H1 (cell line): Measurements from ENCODE around the gene MYO5A. TPM values are rescaled to one million over a fixed set of nuclear protein-coding genes. Genes with fewer than 3 reads are reported as not detected.

ENCODE experiments used
- CTCF ChIA-PET: fragments of 300-600 bp; sonication (Branson Sonifier 250); formaldehyde crosslinking; loops from one replicate; lab custom pipeline; 2021; ENCODE audit not compliant: partially characterized antibody; lab: Charles Lee
- POLR2A ChIA-PET: fragments of 300-600 bp; sonication (Branson Sonifier 250); formaldehyde crosslinking; loops from one replicate; lab custom pipeline; 2021; ENCODE audit warnings: inconsistent platforms; ENCODE audit not compliant: partially characterized antibody; lab: Charles Lee
- DNase-seq, 2 experiments: peaks; one replicate each; pipeline versions ENCODE4 v3.0.0 to v3.0.0-alpha.2; 2010 to 2022; ENCODE audit warnings: low spot score in 2 of 2, low read depth in 1 of 2, mixed read lengths in 1 of 2
- FAIRE-seq: peaks from 2 replicates; lab custom pipeline; 2011; peaks lifted over from hg19 to GRCh38; lab: Jason Lieb, UNC
- H2AFZ ChIP-seq: 2 replicates; pipeline ENCODE4 v1.8.1; 2012; ENCODE audit warnings: low read length, inconsistent platforms
- H2AK5ac ChIP-seq: 2 replicates; pipeline ENCODE4 v1.6.1; 2013; ENCODE audit warnings: low read depth, low read length
- H2BK120ac ChIP-seq: replicated peaks from 2 replicates; pipeline ENCODE3; 2013; ENCODE audit warnings: low read depth, low read length, inconsistent platforms
- H2BK12ac ChIP-seq: 2 replicates; pipeline ENCODE4 v1.6.1; 2013; ENCODE audit warnings: low read depth, low read length
- H2BK15ac ChIP-seq: 2 replicates; pipeline ENCODE4 v1.6.1; 2013; ENCODE audit warnings: low read length
- H2BK20ac ChIP-seq: 2 replicates; pipeline ENCODE4 v1.6.1; 2013; ENCODE audit warnings: low read length
- H2BK5ac ChIP-seq: 2 replicates; pipeline ENCODE4 v1.6.1; 2013; ENCODE audit warnings: low read depth, low read length
- H3K14ac ChIP-seq: 2 replicates; pipeline ENCODE4 v1.6.1; 2013; ENCODE audit warnings: inconsistent platforms; ENCODE audit not compliant: insufficient read length
- H3K18ac ChIP-seq: 2 replicates; pipeline ENCODE4 v1.6.1; 2013; ENCODE audit warnings: low read length; ENCODE audit errors: extremely low read depth
- H3K23ac ChIP-seq: 2 replicates; pipeline ENCODE4 v1.6.1; 2013; ENCODE audit warnings: inconsistent platforms; ENCODE audit not compliant: insufficient read length
- H3K23me2 ChIP-seq: 2 replicates; pipeline ENCODE4 v1.6.1; 2013; ENCODE audit warnings: low read depth, low read length
- H3K27ac ChIP-seq: 2 replicates; pipeline ENCODE4 v1.6.1; 2011; ENCODE audit warnings: low read depth, low read length, inconsistent platforms
- H3K27me3 ChIP-seq, 4 experiments: replicated peaks in 1 of 4; 1 replicate in 1 of 4; 2 replicates in 3 of 4; pipeline versions ENCODE4 v1.6.1 to v1.8.1; 2011 to 2013; ENCODE audit warnings: low read length in 3 of 4, mild to moderate bottlenecking in 3 of 4, inconsistent platforms in 2 of 4, mixed read lengths in 2 of 4, moderate library complexity in 1 of 4; ENCODE audit not compliant: control insufficient read depth in 3 of 4, insufficient read depth in 3 of 4; ENCODE audit errors: extremely low read depth in 1 of 4
- H3K36me3 ChIP-seq, 4 experiments: 2 replicates each; pipeline versions ENCODE4 v1.6.1 to v1.8.1; 2011 to 2013; ENCODE audit warnings: mild to moderate bottlenecking in 4 of 4, low read length in 3 of 4, moderate library complexity in 2 of 4, control low read depth in 1 of 4, inconsistent platforms in 1 of 4; ENCODE audit not compliant: insufficient read depth in 4 of 4, control insufficient read depth in 2 of 4
- H3K4ac ChIP-seq: replicated peaks from 2 replicates; pipeline ENCODE3; 2013; ENCODE audit warnings: low read length, low read depth, mixed read lengths, inconsistent platforms; ENCODE audit not compliant: insufficient read length
- H3K4me1 ChIP-seq, 4 experiments: replicated peaks in 1 of 4; 1 replicate in 1 of 4; 2 replicates in 3 of 4; pipeline versions ENCODE4 v1.6.1 to v1.8.1; 2011 to 2013; ENCODE audit warnings: low read length in 3 of 4, inconsistent platforms in 2 of 4, mixed read lengths in 1 of 4; ENCODE audit not compliant: insufficient read depth in 4 of 4, control insufficient read depth in 3 of 4
- H3K4me2 ChIP-seq, 2 experiments: 2 replicates each; pipeline versions ENCODE4 v1.6.1 to v1.8.1; 2011 to 2013; ENCODE audit warnings: low read depth in 2 of 2, low read length in 2 of 2, control low read depth in 1 of 2, inconsistent platforms in 1 of 2, mild to moderate bottlenecking in 1 of 2; ENCODE audit not compliant: insufficient read depth in 1 of 2
- H3K4me3 ChIP-seq, 4 experiments: fragments of 200-600, 300-600 bp in 1 of 4; sonication (generic), shearing (Covaris generic), sonication (Bioruptor Twin) in 1 of 4; 2 replicates each; pipeline versions ENCODE4 v1.5.1 to v1.8.1; 2011 to 2016; ENCODE audit warnings: low read length in 4 of 4, low read depth in 3 of 4, control low read depth in 2 of 4, inconsistent platforms in 2 of 4, mild to moderate bottlenecking in 2 of 4, mixed read lengths in 1 of 4, moderate library complexity in 1 of 4; ENCODE audit not compliant: insufficient read depth in 2 of 4; ENCODE audit errors: extremely low read depth in 1 of 4
- H3K56ac ChIP-seq: replicated peaks from 2 replicates; pipeline ENCODE3; 2013; ENCODE audit warnings: low read depth, mild to moderate bottlenecking, mixed read lengths, low read length, inconsistent platforms; ENCODE audit not compliant: insufficient read length
- H3K79me1 ChIP-seq: 2 replicates; pipeline ENCODE4 v1.6.1; 2013; ENCODE audit warnings: low read depth, low read length, control low read depth
- H3K79me2 ChIP-seq, 2 experiments: 2 replicates each; pipeline versions ENCODE4 v1.6.1 to v1.8.1; 2012 to 2013; ENCODE audit warnings: low read length in 2 of 2, mild to moderate bottlenecking in 2 of 2, inconsistent platforms in 1 of 2; ENCODE audit not compliant: insufficient read depth in 2 of 2, control insufficient read depth in 1 of 2
- H3K9ac ChIP-seq, 4 experiments: replicated peaks in 1 of 4; 1 replicate in 1 of 4; 2 replicates in 3 of 4; pipeline versions ENCODE4 v1.6.1 to v1.8.1; 2011 to 2013; ENCODE audit warnings: low read depth in 3 of 4, low read length in 3 of 4, control low read depth in 2 of 4, mild to moderate bottlenecking in 2 of 4, moderate library complexity in 2 of 4, inconsistent platforms in 1 of 4; ENCODE audit errors: extremely low read depth in 1 of 4
- H3K9me3 ChIP-seq, 2 experiments: 2 replicates each; pipeline versions ENCODE4 v1.6.1 to v1.8.1; 2012 to 2013; ENCODE audit warnings: mild to moderate bottlenecking in 2 of 2, moderate library complexity in 2 of 2, control low read depth in 1 of 2, inconsistent platforms in 1 of 2, low read depth in 1 of 2, low read length in 1 of 2, mixed read lengths in 1 of 2; ENCODE audit not compliant: insufficient read depth in 2 of 2
- H4K20me1 ChIP-seq, 2 experiments: replicated peaks in 1 of 2; 2 replicates each; pipeline versions ENCODE3 to v1.8.1; 2011 to 2013; ENCODE audit warnings: inconsistent platforms in 2 of 2, low read length in 2 of 2, mild to moderate bottlenecking in 1 of 2; ENCODE audit not compliant: insufficient read depth in 2 of 2, control insufficient read depth in 1 of 2
- H4K5ac ChIP-seq: 2 replicates; pipeline ENCODE4 v1.6.1; 2013; ENCODE audit warnings: low read length, low read depth, mixed read lengths, inconsistent platforms; ENCODE audit not compliant: insufficient read length
- H4K8ac ChIP-seq: 2 replicates; pipeline ENCODE4 v1.8.0; 2013; ENCODE audit warnings: mild to moderate bottlenecking, moderate library complexity, low read length, inconsistent platforms; ENCODE audit not compliant: insufficient read depth; ENCODE audit errors: extremely low read depth
- H4K91ac ChIP-seq: replicated peaks from 2 replicates; pipeline ENCODE3; 2013; ENCODE audit warnings: low read length, mixed read lengths, inconsistent platforms; ENCODE audit not compliant: insufficient read length
- CBX8 ChIP-seq: fragments of 300-800, 300-1000 bp; sonication (generic); IDR thresholded peaks from 2 replicates; pipeline ENCODE4 v1.7.1; 2016; ENCODE audit warnings: low read depth, low read length, borderline replicate concordance
- EP300 ChIP-seq, 2 experiments: IDR thresholded peaks; 1 replicate in 1 of 2; 2 replicates in 1 of 2; pipeline ENCODE4 v1.6.1; 2011 to 2012; ENCODE audit warnings: low read depth in 2 of 2, low read length in 2 of 2, mild to moderate bottlenecking in 2 of 2, borderline replicate concordance in 1 of 2, inconsistent platforms in 1 of 2, moderate library complexity in 1 of 2
- JUN ChIP-seq: IDR thresholded peaks from 2 replicates; pipeline ENCODE4 v1.6.1; 2011; ENCODE audit warnings: low read depth, mild to moderate bottlenecking, improper control_type of control experiment, low read length
- NRF1 ChIP-seq: IDR thresholded peaks from 2 replicates; pipeline ENCODE4 v1.6.1; 2011; ENCODE audit warnings: mild to moderate bottlenecking, low read depth, low read length, improper control_type of control experiment
- PHF8 ChIP-seq: fragments of 200-600 bp; sonication (generic); conservative IDR thresholded peaks from 2 replicates; pipeline ENCODE4 v1.7.1; 2012; ENCODE audit warnings: low read depth, mild to moderate bottlenecking, inconsistent platforms, low read length, moderate library complexity
- TEAD4 ChIP-seq: IDR thresholded peaks from 2 replicates; pipeline ENCODE4 v1.6.1; 2012; ENCODE audit warnings: low read depth, low read length, inconsistent platforms, mixed read lengths
- whole genome bisulfite sequencing, 2 experiments: shearing (Covaris generic) in 1 of 2; methylation state at CpG; one replicate each; pipeline versions ENCODE4 v1.1.6 to v1.1.7; 2013 to 2015; ENCODE audit warnings: low lambda C conversion rate in 2 of 2, mixed read lengths in 2 of 2, inconsistent platforms in 1 of 2, low coverage in 1 of 2, missing lambda C conversion rate in 1 of 2; ENCODE audit not compliant: insufficient replicate concordance in 2 of 2, insufficient coverage in 1 of 2, insufficient read length in 1 of 2; ENCODE audit errors: extremely low coverage in 1 of 2, missing lambda C conversion rate in 1 of 2; 5-methylcytosine and 5-hydroxymethylcytosine counted together
- polyA plus RNA-seq, 7 experiments: library from polyadenylated mRNA; depleted of rRNA in 3 of 7; stranded (reverse) in 5 of 7; unstranded in 2 of 7; fragments of >200 nt in 5 of 7; fragments of 200-250 nt in 2 of 7; gene quantifications; 1 replicate in 5 of 7; 2 replicates in 1 of 7; 4 replicates in 1 of 7; pipeline versions ENCODE4 v1.2.1 to v1.2.3, GENCODE V29; 2011 to 2013; ENCODE audit warnings: missing spikeins in 2 of 7, mixed read lengths in 2 of 7
- total RNA-seq: library from RNA; stranded (reverse); fragmentation: NEBNext Ultra II Directional; extraction: Animal tissue kit (Norgen Biotek cat#: 25700); gene quantifications from 2 replicates; pipeline ENCODE4 v1.2.1, GENCODE V29; 2021

Gene MYO5A
- total and polyA plus RNA-seq, 2 of the 8 experiments (the other 6 are each of a cell fraction or from before 2014, with no cell fraction given), result 11.4 to 24.7 TPM

DNA sequence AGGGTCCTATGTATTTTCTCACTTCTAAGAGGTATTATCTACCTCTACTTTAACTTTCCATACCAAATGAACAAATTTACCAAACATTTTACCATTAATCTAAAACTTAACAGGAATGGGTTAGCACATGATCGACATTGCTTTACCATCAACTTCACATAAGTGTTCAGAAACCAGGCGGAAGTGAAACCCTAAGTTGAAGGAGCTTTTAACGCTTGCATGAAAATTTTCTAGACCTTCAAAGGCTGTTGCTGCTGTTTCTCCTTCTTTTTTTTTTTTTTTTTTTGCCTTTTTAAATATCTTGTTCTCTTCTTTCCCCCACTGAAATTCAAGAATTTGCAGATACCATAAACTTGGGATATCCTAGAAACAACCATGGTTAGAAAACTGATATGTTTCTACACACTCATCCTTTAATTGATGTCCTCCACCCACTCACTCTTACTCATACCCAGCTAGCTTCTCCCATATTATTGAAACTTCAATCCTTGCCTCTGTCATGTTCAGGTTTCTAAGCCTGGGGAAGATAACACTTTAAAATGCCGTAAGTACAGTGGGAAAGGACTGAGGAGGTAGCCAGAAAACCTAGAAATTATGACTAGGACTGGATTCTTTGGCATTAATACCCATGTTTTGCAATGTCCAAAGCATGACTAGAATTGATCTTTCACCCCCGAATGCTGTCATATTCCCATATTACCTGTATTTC lies 24.7 kb downstream of the MYO5A start:
- no peak overlapping the region for H3K27ac ChIP-seq
- no peaks in the 10 kb centered on the region for H3K36me3 ChIP-seq
- no peak overlapping the region for H2AK5ac ChIP-seq
- no peak overlapping the region for H2BK12ac ChIP-seq
- no peaks in the 10 kb centered on the region for H3K23me2 ChIP-seq
- H3K79me2 ChIP-seq, result peaks cover 0 to 6% of the 10 kb centered on the region in 2 experiments; a peak in 1 of 4 replicates
- no peaks in the 10 kb centered on the region for H3K79me1 ChIP-seq
- H3K14ac ChIP-seq, result no peak overlapping the region
- H2BK120ac ChIP-seq, result no peak overlapping the region
- no peaks in the 10 kb centered on the region for H3K4me1 ChIP-seq
- no peak overlapping the region for H3K4me2 ChIP-seq
- no peak overlapping the region for H3K18ac ChIP-seq
- no peak overlapping the region for H2BK5ac ChIP-seq
- no peaks in the 10 kb centered on the region for H3K9me3 ChIP-seq
- no peak overlapping the region for H3K56ac ChIP-seq
- no peak for DNase-seq
- no peaks in the 10 kb centered on the region for H3K27me3 ChIP-seq
- H3K9ac ChIP-seq, result no peak overlapping the region
- H4K20me1 ChIP-seq, result no peaks in the 10 kb centered on the region
- ChIA-PET CTCF (interaction anchor here (0.7 kb wide), 1 partner anchor 213 kb away, joined by 3 read pairs; no protein-coding TSS in a partner anchor), POLR2A (no interaction called here)
- H4K8ac ChIP-seq, result no peak overlapping the region
- no peak overlapping the region for H2AFZ ChIP-seq
- H4K91ac ChIP-seq, result no peak overlapping the region
- H4K5ac ChIP-seq, result no peak overlapping the region
- H3K23ac ChIP-seq, result no peak overlapping the region
- no peak overlapping the region for H3K4ac ChIP-seq
- WGBS, 2 experiments, result 92% methylated on average over 5 of the region's 5 CpGs; no CpG with 5 or more reads in 1 of the 2 experiments
- no peak overlapping the region for H3K4me3 ChIP-seq
- no peak for FAIRE-seq
- H2BK15ac ChIP-seq, result no peak overlapping the region
- H2BK20ac ChIP-seq, result no peak overlapping the region
- TF ChIP-seq NRF1 (no peak), PHF8 (no peak), CBX8 (no peak), JUN (no peak), TEAD4 (no peak), EP300 (IDR thresholded peaks at IDR 0.05; ENCODE audit: borderline replicate concordance in 1 of 2, low read depth in 2 of 2, low read length in 2 of 2) (no peak)
